HepG2 (cell line): ENCODE results near the gene SLC6A9. TPM values are rescaled to one million over a fixed set of nuclear protein-coding genes. Genes with fewer than 3 reads are reported as not detected.
A peak's percentile ranks its signal among the peaks of the same experiment; 100 is the strongest.

ENCODE experiments used
- AGO1 ChIP-seq: fragments of 200-400 bp; formaldehyde crosslinking; IDR thresholded peaks from 2 replicates; pipeline ENCODE4 v1.6.1; 2017; ENCODE audit warnings: mild to moderate bottlenecking, low read depth, low read length, moderate library complexity; ENCODE audit not compliant: poor library complexity, severe bottlenecking
- HNRNPUL1 ChIP-seq: fragments of 200-400 bp; formaldehyde crosslinking; IDR thresholded peaks from 2 replicates; pipeline ENCODE4 v1.6.1; 2017; ENCODE audit warnings: low read depth, mild to moderate bottlenecking, low read length, moderate library complexity
- MAZ ChIP-seq, 2 experiments: sonication (generic) in 1 of 2; formaldehyde crosslinking in 1 of 2; IDR thresholded peaks; 2 replicates each; pipeline versions ENCODE4 v1.5.0 to v1.6.1; 2012 to 2020; ENCODE audit warnings: low read depth in 2 of 2, mild to moderate bottlenecking in 2 of 2, borderline replicate concordance in 1 of 2, improper control_type of control experiment in 1 of 2, low read length in 1 of 2, missing genetic modification reagents in 1 of 2, moderate library complexity in 1 of 2
- NCOA2 ChIP-seq: sonication (generic); formaldehyde crosslinking; IDR thresholded peaks from 2 replicates; pipeline ENCODE4 v1.8.0; 2022; ENCODE audit warnings: inconsistent platforms
- RBFOX2 ChIP-seq: fragments of 200-400 bp; formaldehyde crosslinking; IDR thresholded peaks from 2 replicates; pipeline ENCODE4 v1.6.1; 2017; ENCODE audit warnings: low read depth, mild to moderate bottlenecking, low read length
- REXO4 ChIP-seq: sonication (generic); formaldehyde crosslinking; IDR thresholded peaks from 2 replicates; pipeline ENCODE4 v1.8.0; 2022; ENCODE audit warnings: missing genetic modification reagents, mild to moderate bottlenecking, borderline replicate concordance
- SETDB1 ChIP-seq: sonication (generic); formaldehyde crosslinking; IDR thresholded peaks from 2 replicates; pipeline ENCODE4 v1.5.1; 2020; ENCODE audit warnings: missing genetic modification reagents, mild to moderate bottlenecking, borderline replicate concordance
- SOX5 ChIP-seq: IDR thresholded peaks from 2 replicates; pipeline ENCODE4 v1.6.1; 2016; ENCODE audit warnings: borderline replicate concordance
- ZBTB10 ChIP-seq: sonication (generic); formaldehyde crosslinking; IDR thresholded peaks from 2 replicates; pipeline ENCODE4 v1.4.0; 2020; ENCODE audit warnings: missing genetic modification reagents, borderline replicate concordance
- ZBTB42 ChIP-seq: sonication (generic); formaldehyde crosslinking; IDR thresholded peaks from 2 replicates; pipeline ENCODE4 v1.5.0; 2020; ENCODE audit warnings: mild to moderate bottlenecking, missing genetic modification reagents
- ZNF121 ChIP-seq: sonication (generic); formaldehyde crosslinking; IDR thresholded peaks from 2 replicates; pipeline ENCODE4 v1.5.0; 2020; ENCODE audit warnings: mild to moderate bottlenecking, missing genetic modification reagents
- ZNF276 ChIP-seq: sonication (generic); formaldehyde crosslinking; IDR thresholded peaks from 2 replicates; pipeline ENCODE4 v1.4.0; 2020; ENCODE audit warnings: mild to moderate bottlenecking, low read depth, missing genetic modification reagents
- ZNF317 ChIP-seq: sonication (generic); formaldehyde crosslinking; IDR thresholded peaks from 2 replicates; pipeline ENCODE4 v1.5.0; 2020; ENCODE audit warnings: mild to moderate bottlenecking, missing genetic modification reagents
- ZNF687 ChIP-seq: sonication (generic); formaldehyde crosslinking; IDR thresholded peaks from 2 replicates; pipeline ENCODE4 v1.5.1; 2020; ENCODE audit warnings: mild to moderate bottlenecking, missing genetic modification reagents, moderate library complexity
- ZXDC ChIP-seq: sonication (generic); formaldehyde crosslinking; IDR thresholded peaks from 2 replicates; pipeline ENCODE4 v1.5.0; 2020; ENCODE audit warnings: mild to moderate bottlenecking, missing genetic modification reagents
- polyA plus RNA-seq, 8 experiments: library from polyadenylated mRNA; depleted of rRNA in 3 of 8; stranded (reverse) in 7 of 8; unstranded in 1 of 8; fragments of >200 nt; fragmentation: Illumina TruSeq in 4 of 8; extraction: Trizol in 4 of 8; gene quantifications; 2 replicates each; pipeline versions ENCODE4 v1.2.1 to v1.2.3, GENCODE V29; 2011 to 2016; ENCODE audit warnings: low read depth in 4 of 8, missing spikeins in 1 of 8, mixed read lengths in 1 of 8; ENCODE audit not compliant: insufficient read depth in 1 of 8
- total RNA-seq, 5 experiments: library from RNA; depleted of rRNA; stranded (reverse); fragments of >200 nt; fragmentation: Illumina TruSeq; extraction: Trizol; gene quantifications; 2 replicates each; pipeline ENCODE4 v1.2.3, GENCODE V29; 2016; ENCODE audit warnings: low read depth in 1 of 5

SLC6A9 gene
- total and polyA plus RNA-seq, 2 of the 13 experiments (the other 11 are each of a cell fraction or from before 2014, with no cell fraction given): 8.5 to 9.9 TPM

- no peak for TF ChIP-seq ZBTB10
- TF ChIP-seq SETDB1 (CRISPR knock-in tag): no peak
- TF ChIP-seq AGO1: peak; percentile 53
- TF ChIP-seq NCOA2 (CRISPR knock-in tag): no peak
- no peak for TF ChIP-seq ZNF317 (CRISPR knock-in tag)
- TF ChIP-seq HNRNPUL1: no peak
- no peak for TF ChIP-seq RBFOX2
- peak; percentile 26; the same call in 1 of the 2 replicates for TF ChIP-seq MAZ (IDR thresholded peaks at IDR 0.05; ENCODE audit: borderline replicate concordance, low read depth, low read length)
- TF ChIP-seq MAZ (CRISPR knock-in tag; IDR thresholded peaks at IDR 0.05; ENCODE audit: low read depth): no peak
- peak; percentile 50 for TF ChIP-seq ZNF687 (CRISPR knock-in tag)
- TF ChIP-seq REXO4: no peak
- no peak for TF ChIP-seq ZBTB42 (CRISPR knock-in tag)
- TF ChIP-seq SOX5 (CRISPR knock-in tag): no peak
- no peak for TF ChIP-seq ZNF121 (CRISPR knock-in tag)
- no peak for TF ChIP-seq ZXDC (CRISPR knock-in tag)
- no peak for TF ChIP-seq ZNF276 (CRISPR knock-in tag)
Observed at GRCh38 chr1:43994794-43995790, 36.2 kb downstream of the SLC6A9 start (continued).
